Vagina (tissue), 2 donors: ENCODE results near the gene FAM78B.

Experiments used
- CTCF ChIP-seq, 3 experiments: fragments of 450-650 bp in 2 of 3; fragments of 200-600 bp in 1 of 3; sonication (generic) in 1 of 3; IDR thresholded peaks; one replicate each; pipeline ENCODE4 v1.5.1; 2017 to 2019; ENCODE audit warnings: antibody characterized with exemption in 3 of 3, mild to moderate bottlenecking in 2 of 3, moderate library complexity in 2 of 3
- POLR2A ChIP-seq, 2 donors: fragments of 450-650 bp; IDR thresholded peaks; one replicate each; pipeline ENCODE4 v1.6.1; 2017; ENCODE audit warnings: antibody characterized with exemption in 2 of 2, mild to moderate bottlenecking in 2 of 2, moderate library complexity in 2 of 2
- POLR2AphosphoS5 ChIP-seq, 2 donors: sonication (generic); formaldehyde crosslinking; IDR thresholded peaks; one replicate each; pipeline ENCODE4 v1.9.0; 2017; ENCODE audit warnings: antibody characterized with exemption in 2 of 2, mild to moderate bottlenecking in 2 of 2, low read depth in 1 of 2; ENCODE audit not compliant: insufficient read depth in 1 of 2

GRCh38 chr1:166141969-166142368, 24.8 kb downstream of the FAM78B start:
- TF ChIP-seq CTCF (IDR thresholded peaks at IDR 0.05), result no peak
- TF ChIP-seq POLR2A (IDR thresholded peaks at IDR 0.05), result no peak
- no peak for TF ChIP-seq POLR2AphosphoS5 (IDR thresholded peaks at IDR 0.05; ENCODE audit: insufficient read depth in 1 of 2, low read depth in 1 of 2)
